NK-92 (cell line): ENCODE results near the gene SUPT5H.

Source experiments
- DNase-seq: peaks from one replicate; lab custom pipeline; 2025; ENCODE audit not compliant: unreplicated experiment; lab: John Stamatoyannopoulos, UW

The SUPT5H gene

DNA sequence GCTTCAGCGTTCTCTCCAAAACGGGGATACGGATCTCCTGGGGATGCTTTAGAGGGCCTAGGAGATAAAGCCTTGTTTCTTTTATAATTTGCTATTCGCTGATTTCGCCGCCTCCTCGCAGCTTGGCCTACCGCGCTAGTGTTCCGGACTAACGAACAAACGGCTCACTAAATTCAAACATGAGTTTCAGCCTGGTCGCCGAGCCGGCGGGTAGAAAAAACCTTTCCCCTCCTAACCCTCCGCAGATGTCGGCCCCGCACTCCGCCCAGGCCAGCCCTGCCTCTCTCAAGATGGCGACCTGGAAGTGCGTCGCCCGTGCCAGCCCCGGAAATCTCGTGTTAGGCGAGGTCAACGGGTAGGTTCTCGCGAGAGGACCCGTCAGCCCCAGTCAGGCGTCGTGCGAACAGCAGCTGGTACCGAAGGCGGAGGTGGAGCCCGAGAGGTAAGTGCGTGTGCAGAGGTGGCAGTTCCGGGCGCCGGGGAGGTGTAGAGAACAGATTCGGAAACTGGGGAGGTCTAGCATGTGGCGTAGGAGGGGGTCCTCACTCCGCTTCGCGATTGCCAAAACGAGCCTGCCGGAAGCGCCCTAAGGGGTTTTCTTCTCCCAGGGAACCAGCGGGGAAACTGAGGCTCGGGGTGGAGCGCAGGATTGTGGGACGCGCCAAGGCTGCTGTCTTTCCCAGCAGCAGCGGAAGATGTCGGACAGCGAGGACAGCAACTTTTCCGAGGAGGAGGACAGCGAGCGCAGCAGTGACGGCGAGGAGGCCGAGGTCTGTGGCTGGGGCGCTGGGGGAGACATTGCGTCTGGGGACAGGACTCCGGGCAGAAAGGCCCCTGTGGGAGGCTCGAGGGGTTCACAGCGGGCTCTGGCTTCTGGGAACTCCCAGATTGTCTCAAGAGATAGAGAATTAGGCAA, at the start of gene SUPT5H:
TSS of gene SUPT5H (plus strand) at position 387 of the 916 bp plus-strand sequence. CDS start at position 696, 309 bp downstream.
- DNase-seq = peak; percentile 91

DNA sequence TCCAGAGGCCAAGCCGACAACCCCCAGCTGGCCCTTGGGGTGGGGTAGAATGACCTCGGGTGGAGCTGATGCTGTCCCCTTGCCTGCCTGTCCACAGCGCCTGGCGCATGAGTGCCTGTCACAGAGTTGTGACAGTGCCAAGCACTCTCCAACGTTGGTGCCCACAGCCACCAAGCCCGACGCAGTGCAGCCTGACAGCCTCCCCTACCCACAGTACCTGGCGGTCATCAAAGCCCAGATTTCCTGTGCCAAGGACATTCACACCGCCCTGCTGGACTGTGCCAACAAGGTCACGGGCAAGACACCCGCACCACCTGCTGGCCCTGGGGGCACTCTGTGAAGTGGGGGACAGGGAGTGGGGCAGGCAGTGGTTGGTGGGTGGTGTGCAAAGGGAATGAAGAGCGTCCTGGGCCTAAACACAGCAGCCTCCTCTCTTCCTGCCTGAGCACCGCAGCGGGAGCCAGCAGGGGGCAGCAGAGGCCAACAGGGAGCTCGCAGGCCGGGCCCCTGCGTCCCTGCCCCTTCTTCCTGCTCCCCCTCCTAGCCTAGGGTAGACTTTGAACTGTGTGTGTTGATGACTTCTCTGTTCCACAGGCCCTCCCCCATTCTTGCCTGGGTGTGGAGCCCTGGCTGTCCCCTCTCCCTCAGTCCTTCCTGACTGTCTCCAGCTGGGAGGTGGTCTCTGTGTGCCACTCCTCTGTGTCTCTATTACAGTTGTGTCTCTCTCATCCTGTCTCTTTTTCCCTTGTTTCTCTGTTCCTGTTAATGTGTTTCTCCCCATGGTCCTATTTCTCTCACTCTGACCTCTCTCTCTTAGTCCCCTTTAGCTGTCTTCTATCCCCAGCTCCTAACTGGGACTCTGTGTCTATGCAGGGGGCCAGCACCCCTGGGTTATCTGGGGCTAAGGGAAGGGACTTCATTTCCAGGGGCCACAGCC, 47.8 kb upstream of the SUPT5H start:
- peak; percentile 45 for DNase-seq

DNA sequence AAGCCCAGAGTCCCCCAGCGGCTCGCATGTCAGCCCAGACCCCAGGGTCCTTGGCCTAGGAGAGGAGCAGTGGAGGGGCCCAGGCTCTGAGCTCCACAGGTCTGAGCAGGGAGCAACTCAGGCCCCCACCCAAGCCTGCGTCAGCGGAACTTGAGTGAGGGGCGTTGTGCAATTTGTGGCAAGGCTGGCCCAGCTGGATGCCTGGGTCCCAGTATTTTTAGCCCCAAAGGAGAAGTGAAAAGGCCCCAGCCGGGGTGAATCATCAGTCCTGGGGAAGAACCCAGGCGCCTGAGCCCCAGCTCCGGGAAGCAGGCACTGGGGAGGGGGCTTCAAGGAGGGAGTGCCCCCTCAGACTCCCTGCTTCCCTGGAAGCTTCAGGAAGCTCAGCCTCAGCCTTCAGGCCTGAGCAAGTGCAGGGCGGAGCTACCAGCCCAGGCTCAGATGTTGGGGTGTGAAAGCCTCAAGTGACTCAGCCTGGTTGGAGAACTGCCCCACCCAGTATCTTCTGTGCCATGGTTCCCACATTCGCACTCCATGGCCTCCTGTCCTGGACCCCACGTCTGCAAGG, 47.0 kb upstream of the SUPT5H start:
- no peak for DNase-seq

DNA sequence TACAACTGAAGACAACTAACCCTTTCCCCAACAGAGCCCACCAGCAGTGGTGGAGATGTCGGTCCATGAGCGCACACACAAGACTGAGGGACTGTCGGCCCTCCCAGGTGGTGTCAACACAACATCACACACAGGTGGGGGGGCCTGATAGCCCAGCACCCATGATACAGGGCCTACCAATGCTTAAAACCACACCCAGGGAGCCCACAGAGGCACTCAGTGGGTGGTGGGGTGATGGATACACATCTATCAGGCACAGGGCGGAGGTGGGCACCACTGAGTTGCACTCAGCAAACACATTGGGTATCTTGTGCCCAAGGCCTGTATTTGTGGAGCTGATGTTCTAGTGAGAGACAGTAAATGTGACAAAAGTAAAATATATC, 45.7 kb upstream of the SUPT5H start:
- DNase-seq = no peak

DNA sequence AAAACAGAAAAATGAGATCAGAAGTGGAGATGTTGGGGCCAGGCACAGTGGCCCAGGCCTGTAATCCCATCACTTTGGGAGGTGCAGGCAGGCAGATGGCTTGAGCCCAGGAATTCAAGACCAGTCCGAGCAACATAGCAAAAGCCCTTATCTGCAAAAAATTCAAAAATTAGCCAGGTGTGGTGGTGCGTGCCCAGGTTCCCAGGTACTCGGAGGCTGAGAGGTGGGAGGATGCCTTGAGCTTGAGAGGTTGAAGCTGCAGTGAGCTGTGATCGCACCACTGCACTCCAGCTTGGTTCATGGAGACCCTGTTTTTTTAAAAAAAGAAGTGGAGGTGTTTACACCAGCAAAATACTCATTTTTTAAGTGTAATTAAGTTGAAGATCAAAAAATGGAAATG, 45.3 kb upstream of the SUPT5H start:
- DNase-seq = no peak

DNA sequence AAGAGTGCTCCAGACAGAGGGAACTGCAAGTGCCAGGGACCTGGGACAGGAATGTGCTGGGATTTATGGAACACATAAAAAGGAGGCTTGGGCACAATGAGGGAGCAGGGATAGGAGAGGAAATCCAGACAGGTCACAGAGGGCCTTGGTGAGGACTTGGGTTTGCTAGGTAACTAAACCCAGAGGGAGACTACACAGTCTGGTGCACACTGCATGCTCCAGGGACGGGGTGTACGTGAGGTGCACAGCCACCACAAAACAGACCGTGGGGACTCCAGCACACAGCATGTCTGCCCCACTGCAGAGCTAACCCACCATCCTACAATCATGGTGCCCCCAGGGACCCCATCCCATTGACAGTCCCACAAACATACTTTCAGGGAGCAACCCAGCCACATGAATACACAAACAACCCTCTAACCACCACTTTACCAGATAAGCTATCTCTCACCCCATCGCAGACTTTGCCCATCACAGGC, 44.3 kb upstream of the SUPT5H start:
- no peak for DNase-seq

DNA sequence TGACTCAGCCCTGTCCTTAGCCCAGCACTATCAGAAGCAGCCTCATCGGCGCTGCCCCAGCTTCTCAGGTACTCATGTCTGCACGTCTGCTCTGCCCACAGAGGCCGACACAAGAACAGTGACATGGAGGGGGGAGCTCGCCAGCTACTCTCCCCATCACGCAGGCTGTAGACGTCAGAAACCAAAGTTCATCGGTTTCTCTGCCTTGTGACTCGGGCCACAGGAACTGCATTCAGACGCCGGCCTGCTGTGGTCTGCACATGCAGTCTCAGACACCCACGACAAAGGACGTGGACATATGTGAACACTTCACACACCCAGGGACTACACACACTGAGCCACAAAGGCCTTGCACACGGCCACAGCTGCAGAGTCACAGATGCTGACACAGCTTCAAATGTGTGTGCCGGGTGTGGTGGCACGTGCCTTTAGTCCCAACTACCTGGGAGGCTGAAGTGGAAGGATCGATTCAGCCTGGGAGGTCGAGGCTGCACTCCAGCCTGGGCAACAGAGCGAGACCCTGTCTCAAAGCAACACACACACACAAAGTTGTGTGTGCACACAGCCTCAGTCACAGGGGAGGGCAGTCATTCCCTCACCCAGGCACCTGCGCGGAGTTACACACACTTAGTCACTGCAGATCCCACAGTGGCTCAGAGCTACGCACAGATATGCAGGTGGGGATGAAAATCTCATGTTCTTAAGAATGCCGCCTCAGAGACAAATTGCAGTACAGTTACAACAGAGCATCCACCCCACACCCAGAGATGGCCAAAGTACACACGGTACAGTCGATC, 43.6 kb upstream of the SUPT5H start:
- DNase-seq = peak; percentile 41

DNA sequence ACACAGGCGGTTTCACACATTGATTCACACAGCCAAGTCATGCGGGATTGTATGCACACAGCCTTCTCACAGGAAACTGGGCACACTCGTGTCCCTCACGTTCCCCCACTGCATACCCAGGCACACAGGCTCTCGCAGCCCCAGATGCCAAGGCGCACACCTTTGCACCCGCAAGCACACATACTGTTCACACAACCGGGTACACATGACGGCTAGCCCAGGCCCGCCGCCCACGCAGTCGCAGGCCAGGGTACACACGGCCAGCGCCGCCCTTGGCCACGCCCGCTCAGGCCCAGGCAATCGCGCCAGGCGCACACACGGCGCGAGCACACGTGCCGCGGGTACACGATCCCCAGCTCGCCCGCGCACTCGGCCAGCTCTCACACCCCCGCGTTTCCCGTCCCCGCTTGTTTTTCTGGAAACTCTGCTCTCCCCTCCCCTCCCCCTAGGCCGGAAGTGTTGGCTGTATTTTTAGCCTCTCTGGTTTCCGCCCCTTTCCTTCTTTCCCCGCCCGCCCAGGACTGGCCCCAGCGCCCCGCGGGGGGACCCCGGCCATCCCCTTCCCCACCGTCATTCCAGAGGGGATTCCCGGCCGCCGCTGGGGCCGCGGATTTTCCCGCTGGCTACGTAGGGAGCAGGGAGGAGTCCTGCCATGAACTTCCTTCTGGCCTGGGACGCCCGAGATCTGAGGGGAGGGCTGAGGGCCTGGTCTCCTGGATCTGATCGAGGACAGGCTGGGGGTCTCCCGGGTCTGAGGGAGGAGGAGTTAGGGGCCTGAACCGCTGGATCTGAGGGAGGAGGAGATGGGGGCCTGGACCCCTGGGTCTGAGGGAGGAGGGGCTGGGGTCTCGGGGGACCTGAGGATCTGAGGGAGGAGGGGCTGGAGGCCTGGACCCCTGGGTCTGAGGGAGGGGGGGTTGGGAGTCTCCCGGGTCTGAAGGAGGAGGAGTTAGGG, 42.8 kb upstream of the SUPT5H start:
- DNase-seq = peak; percentile 33

DNA sequence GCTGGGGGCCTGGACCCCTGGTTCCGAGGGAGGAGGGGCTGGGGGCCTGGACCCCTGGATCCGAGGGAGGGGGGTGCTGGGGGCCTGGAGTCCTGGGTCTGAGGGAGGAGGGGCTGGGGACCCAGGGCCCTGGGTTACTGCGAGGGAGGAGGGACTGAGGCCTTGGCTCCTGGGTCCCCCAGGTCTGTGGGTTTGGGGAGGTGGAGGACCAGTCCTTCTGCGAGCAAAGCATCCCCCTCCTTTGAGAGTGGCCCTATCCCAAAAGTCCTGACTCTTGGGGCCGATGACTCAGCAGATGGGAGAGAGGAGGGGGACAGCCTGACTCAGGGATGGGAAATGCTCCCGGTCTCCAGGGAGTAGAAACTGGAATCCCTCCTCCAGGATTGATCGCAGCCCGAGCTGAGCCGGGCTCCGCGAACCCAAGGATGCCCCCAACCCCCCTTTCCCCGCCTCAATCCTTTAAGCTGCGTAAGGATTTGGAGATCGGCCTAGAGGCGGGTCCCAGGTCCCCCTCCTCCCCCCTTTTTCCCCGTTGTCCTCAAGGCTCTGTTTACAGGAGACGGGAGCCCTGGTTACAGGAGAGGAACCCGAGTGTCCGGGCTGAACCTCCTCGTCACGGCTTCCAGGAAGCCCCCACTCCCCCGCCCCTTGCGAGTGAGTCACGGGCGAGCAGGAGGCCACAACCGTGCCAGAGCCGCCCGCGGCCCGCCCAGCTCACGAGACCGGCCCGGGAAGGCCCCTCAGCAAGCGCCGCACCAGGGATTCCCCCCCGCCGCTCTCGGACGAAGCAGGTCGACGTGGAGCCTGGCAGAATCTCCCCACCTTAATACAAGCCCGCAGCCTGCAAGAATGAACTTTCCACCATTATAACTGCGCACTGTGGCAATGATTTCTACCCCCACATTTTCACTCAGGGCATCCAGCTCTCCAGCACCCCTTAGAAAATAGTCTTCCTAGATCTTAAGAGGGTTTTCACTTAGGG, 41.8 kb upstream of the SUPT5H start:
- peak; percentile 65 for DNase-seq

DNA sequence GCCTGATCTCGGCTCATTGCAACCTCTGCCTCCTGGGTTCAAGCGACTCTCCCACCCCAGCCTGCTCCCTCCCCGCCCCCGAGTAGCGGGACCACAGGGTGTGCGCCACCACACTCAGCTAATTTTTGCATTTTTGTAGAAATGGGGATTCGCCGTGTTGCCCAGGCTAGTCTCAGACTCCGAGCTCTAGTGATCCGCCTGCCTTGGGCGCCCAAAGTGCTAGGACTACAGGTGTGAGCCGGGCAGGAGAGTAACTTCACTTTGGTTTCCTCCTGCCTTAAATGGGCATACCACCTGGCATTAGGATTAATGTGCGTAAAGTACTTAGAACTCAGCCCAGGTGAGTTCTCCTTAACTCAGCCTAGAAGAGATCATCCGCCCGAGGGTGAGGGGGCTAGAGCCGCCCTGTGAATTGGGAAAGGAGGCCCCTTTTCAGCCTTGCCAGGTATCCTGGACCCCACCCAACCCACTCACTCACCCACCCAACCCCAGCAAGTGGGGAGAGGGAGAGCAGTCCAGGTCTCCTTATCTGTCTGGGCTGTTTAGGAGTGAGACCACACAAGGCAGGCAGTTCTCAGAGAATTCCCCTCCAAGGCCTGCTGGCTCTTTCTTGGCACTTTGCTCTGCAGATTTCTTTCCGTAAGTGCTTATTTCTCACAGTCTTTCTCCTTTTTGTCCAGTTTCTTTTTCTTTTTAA, 40.0 kb upstream of the SUPT5H start:
- no peak for DNase-seq

DNA sequence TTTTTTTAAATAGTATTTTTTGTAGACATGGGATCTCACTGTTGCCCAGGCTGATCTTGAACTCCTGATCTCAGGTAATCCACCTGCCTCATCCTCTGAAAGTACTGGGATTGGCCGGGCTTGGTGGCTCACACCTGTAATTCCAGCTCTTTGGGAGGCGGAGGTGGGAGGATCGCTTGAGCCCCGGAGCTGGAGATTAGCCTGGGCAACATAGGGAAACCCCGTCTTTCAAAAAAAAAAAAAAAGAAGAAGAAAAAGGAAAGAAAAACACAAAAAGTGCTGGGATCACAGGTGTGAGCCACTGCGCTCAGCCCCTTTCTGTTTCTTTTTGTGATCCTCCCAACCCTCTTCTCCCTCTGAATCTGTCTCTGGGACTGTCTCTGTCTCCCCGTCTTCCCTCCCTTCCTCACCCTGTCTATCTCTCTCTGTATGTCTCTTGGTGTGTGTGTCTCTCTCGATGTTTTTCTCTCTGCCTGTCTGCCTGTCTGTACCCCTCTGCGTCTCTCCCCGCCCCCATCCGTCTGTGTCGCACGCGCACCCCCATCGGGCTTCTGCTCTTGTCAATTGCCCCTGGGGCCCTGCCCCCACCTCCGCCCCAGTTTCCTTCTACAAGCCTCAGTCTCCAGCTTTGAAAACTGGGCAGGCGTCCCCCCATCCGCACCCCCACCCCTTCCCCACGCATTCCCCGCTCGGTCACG, 39.3 kb upstream of the SUPT5H start:
- DNase-seq = peak; percentile 28

DNA sequence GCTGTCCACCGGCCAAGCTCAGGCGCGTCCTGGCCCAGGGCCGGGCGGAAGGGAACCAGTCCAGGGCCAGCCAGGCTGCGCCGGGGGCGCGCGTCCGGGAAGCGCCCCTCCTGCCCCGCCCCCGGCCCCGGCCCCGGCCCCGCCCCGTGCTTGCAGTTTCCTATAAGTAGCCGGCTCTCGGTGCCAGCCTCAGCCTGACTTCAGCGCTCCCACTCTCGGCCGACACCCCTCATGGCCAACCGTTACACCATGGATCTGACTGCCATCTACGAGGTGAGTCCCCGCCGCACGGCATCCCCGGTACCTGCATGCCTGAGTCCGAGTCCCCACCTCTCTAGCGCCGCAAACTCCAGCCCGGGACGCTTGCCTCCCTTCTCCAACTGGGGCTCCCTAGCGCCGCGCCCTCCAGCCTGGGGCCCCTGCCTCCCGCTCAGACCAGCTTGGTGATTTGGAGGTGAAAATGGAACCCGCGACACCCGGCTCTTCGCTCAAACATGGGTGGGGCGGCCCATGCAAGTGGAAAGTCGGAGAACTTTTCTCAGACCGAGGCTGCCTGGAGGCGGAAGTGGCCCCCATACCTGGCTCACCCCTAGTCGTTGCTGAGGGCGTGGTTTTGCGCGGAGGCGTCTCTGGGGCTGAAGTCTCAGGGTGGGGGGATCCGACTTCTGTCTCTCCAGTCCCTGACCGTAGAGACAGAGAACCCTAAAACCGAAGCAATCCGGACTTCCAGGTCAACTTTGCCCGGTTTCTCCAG, 38.5 kb upstream of the SUPT5H start, which contains the start of gene ZFP36:
TSS of gene ZFP36 (plus strand) at position 192 of the 754 bp plus-strand sequence. CDS start at position 250, 58 bp downstream.
- no peak for DNase-seq

DNA sequence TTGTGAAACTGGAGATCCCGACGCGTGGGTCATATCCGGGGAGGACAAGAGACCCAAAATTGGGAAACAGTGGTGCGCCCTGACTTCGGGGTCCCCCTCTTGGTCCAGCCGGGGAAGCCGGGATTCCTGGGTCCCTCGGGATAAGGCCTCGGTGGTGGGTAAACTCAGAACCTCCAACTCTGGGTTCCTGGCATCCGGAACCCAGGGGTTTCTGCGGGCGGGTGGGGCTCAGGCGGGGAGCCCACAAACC, 38.0 kb upstream of the SUPT5H start:
- no peak for DNase-seq

DNA sequence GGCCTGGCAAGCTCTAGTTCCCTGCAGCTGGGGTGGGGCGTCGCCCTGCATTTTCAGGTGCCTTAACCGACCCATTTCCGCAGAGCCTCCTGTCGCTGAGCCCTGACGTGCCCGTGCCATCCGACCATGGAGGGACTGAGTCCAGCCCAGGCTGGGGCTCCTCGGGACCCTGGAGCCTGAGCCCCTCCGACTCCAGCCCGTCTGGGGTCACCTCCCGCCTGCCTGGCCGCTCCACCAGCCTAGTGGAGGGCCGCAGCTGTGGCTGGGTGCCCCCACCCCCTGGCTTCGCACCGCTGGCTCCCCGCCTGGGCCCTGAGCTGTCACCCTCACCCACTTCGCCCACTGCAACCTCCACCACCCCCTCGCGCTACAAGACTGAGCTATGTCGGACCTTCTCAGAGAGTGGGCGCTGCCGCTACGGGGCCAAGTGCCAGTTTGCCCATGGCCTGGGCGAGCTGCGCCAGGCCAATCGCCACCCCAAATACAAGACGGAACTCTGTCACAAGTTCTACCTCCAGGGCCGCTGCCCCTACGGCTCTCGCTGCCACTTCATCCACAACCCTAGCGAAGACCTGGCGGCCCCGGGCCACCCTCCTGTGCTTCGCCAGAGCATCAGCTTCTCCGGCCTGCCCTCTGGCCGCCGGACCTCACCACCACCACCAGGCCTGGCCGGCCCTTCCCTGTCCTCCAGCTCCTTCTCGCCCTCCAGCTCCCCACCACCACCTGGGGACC, 37.6 kb upstream of the SUPT5H start:
- no peak for DNase-seq

DNA sequence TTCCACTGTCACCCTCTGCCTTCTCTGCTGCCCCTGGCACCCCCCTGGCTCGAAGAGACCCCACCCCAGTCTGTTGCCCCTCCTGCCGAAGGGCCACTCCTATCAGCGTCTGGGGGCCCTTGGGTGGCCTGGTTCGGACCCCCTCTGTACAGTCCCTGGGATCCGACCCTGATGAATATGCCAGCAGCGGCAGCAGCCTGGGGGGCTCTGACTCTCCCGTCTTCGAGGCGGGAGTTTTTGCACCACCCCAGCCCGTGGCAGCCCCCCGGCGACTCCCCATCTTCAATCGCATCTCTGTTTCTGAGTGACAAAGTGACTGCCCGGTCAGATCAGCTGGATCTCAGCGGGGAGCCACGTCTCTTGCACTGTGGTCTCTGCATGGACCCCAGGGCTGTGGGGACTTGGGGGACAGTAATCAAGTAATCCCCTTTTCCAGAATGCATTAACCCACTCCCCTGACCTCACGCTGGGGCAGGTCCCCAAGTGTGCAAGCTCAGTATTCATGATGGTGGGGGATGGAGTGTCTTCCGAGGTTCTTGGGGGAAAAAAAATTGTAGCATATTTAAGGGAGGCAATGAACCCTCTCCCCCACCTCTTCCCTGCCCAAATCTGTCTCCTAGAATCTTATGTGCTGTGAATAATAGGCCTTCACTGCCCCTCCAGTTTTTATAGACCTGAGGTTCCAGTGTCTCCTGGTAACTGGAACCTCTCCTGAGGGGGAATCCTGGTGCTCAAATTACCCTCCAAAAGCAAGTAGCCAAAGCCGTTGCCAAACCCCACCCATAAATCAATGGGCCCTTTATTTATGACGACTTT, 36.8 kb upstream of the SUPT5H start:
- no peak for DNase-seq
